Urinary bladder (tissue), 4 donors: ENCODE results near the gene ADAMTS19. TPM values are rescaled to one million over a fixed set of nuclear protein-coding genes. Genes with fewer than 3 reads are reported as not detected.
A peak's percentile ranks its signal among the peaks of the same experiment; 100 is the strongest.
"Not testable (repeated sequence)": the region's sequence is repeated elsewhere in the genome, so short reads cannot be mapped to it uniquely, and the experiment has no call there.

Experiments used
- DNase-seq: peaks from one replicate; pipeline ENCODE4 v3.0.0-alpha.2; 2015; ENCODE audit errors: extremely low spot score
- H3K27ac ChIP-seq: one replicate; pipeline ENCODE4 v1.5.1; 2013; ENCODE audit warnings: low read depth, mild to moderate bottlenecking, moderate library complexity
- H3K36me3 ChIP-seq: one replicate; pipeline ENCODE4 v1.6.1; 2013; ENCODE audit warnings: mild to moderate bottlenecking, moderate library complexity; ENCODE audit not compliant: insufficient read depth
- H3K4me1 ChIP-seq: one replicate; pipeline ENCODE4 v1.6.1; 2013; ENCODE audit warnings: mild to moderate bottlenecking, moderate library complexity; ENCODE audit not compliant: insufficient read depth
- H3K4me3 ChIP-seq: one replicate; pipeline ENCODE4 v1.5.1; 2013; ENCODE audit warnings: low read depth, low read length
- WGBS: extraction: QIAGEN DNeasy Blood & Tissue Kit; methylation state at CpG from one replicate; pipeline ENCODE4 v1.1.7; 2013; 5-methylcytosine and 5-hydroxymethylcytosine counted together
- polyA plus RNA-seq: library from polyadenylated mRNA; stranded (reverse); fragments of 200-250 nt; gene quantifications from one replicate; pipeline ENCODE4 v1.2.3, GENCODE V29; 2013
- total RNA-seq: library from RNA; depleted of rRNA; stranded (reverse); fragments of >200 nt; gene quantifications from one replicate; pipeline ENCODE4 v1.2.3, GENCODE V29; 2014
- donor health status: healthy with polysubstance abuse.
- donor health status: healthy.

Gene ADAMTS19
- total and polyA plus RNA-seq, 2 donors = 1.7 to 107 TPM

GRCh38 chr5:129584496-129584895 lies 124.4 kb downstream of the ADAMTS19 start:
- not testable (repeated sequence) for H3K27ac ChIP-seq, DNase-seq, H3K4me3 ChIP-seq, H3K4me1 ChIP-seq, H3K36me3 ChIP-seq
- 51% methylated on average over 4 of the region's 4 CpGs for WGBS

GRCh38 chr5:129591508-129592160 lies 131.5 kb downstream of the ADAMTS19 start:
- 86% methylated on average over 3 of the region's 3 CpGs for WGBS

GRCh38 chr5:129593525-129593924 lies 133.4 kb downstream of the ADAMTS19 start:
- WGBS = 57% methylated on average over 2 of the region's 2 CpGs
- H3K4me1 ChIP-seq = no peaks in the 10 kb centered on the region
- no peak overlapping the region for H3K27ac ChIP-seq
- H3K36me3 ChIP-seq = no peaks in the 10 kb centered on the region
- no peak overlapping the region for H3K4me3 ChIP-seq
- no peak for DNase-seq

More at GRCh38 chr5:129591508-129592160, 131.5 kb downstream of the ADAMTS19 start:
- no peaks in the 10 kb centered on the region for H3K4me1 ChIP-seq
- no peak overlapping the region for H3K27ac ChIP-seq
- H3K4me3 ChIP-seq = no peak overlapping the region
- DNase-seq = no peak
- H3K36me3 ChIP-seq = no peaks in the 10 kb centered on the region

GRCh38 chr5:129601576-129601975 lies 141.5 kb downstream of the ADAMTS19 start:
- WGBS = 62% methylated on average over 2 of the region's 2 CpGs
- Histone ChIP-seq H3K4me1 (no peaks in the 10 kb centered on the region), H3K36me3 (no peaks in the 10 kb centered on the region), H3K4me3 (no peak overlapping the region), H3K27ac (no peak overlapping the region)
- DNase-seq = no peak

GRCh38 chr5:129608350-129608749 lies 148.3 kb downstream of the ADAMTS19 start:
- DNase-seq = no peak
- Histone ChIP-seq H3K36me3 (no peaks in the 10 kb centered on the region), H3K4me3 (no peak overlapping the region), H3K27ac (no peak overlapping the region), H3K4me1 (no peaks in the 10 kb centered on the region)
- WGBS = 94% methylated on average over 1 of the region's 1 CpG

- Histone ChIP-seq H3K4me3 (no peak overlapping the region), H3K4me1 (no peaks in the 10 kb centered on the region), H3K27ac (no peak overlapping the region), H3K36me3 (no peaks in the 10 kb centered on the region)
- 66% methylated on average over 1 of the region's 1 CpG for WGBS
- no peak for DNase-seq
Observed at GRCh38 chr5:129609710-129610109, 149.6 kb downstream of the ADAMTS19 start.

- Histone ChIP-seq H3K36me3 (no peaks in the 10 kb centered on the region), H3K27ac (no peak overlapping the region), H3K4me3 (no peak overlapping the region), H3K4me1 (no peaks in the 10 kb centered on the region)
- 31% methylated on average over 1 of the region's 1 CpG for WGBS
- peak; percentile 14 for DNase-seq
Observed at GRCh38 chr5:129616517-129616916, 156.4 kb downstream of the ADAMTS19 start.

- H3K4me3 ChIP-seq = no peak overlapping the region
- no peak for DNase-seq
- no peak overlapping the region for H3K27ac ChIP-seq
- WGBS = 65% methylated on average over 1 of the region's 1 CpG
- H3K4me1 ChIP-seq = no peaks in the 10 kb centered on the region
- H3K36me3 ChIP-seq = no peaks in the 10 kb centered on the region
Observed at GRCh38 chr5:129617206-129617605, 157.1 kb downstream of the ADAMTS19 start.

GRCh38 chr5:129619782-129620181 lies 159.7 kb downstream of the ADAMTS19 start:
- Histone ChIP-seq H3K4me3 (no peak overlapping the region), H3K27ac (no peak overlapping the region), H3K4me1 (no peaks in the 10 kb centered on the region), H3K36me3 (no peaks in the 10 kb centered on the region)
- WGBS = 67% methylated on average over 2 of the region's 2 CpGs
- DNase-seq = no peak

- Histone ChIP-seq H3K4me1 (no peaks in the 10 kb centered on the region), H3K4me3 (no peak overlapping the region), H3K27ac (no peak overlapping the region), H3K36me3 (no peaks in the 10 kb centered on the region)
- no peak for DNase-seq
- WGBS = 72% methylated on average over 1 of the region's 1 CpG
Observed at GRCh38 chr5:129622531-129622930, 162.4 kb downstream of the ADAMTS19 start.

- Histone ChIP-seq H3K4me3 (no peak overlapping the region), H3K36me3 (no peaks in the 10 kb centered on the region), H3K4me1 (no peaks in the 10 kb centered on the region), H3K27ac (no peak overlapping the region)
- WGBS = 76% methylated on average over 1 of the region's 1 CpG
- no peak for DNase-seq
Observed at GRCh38 chr5:129629575-129629974, 169.5 kb downstream of the ADAMTS19 start.

- Histone ChIP-seq H3K27ac (no peak overlapping the region), H3K4me3 (no peak overlapping the region), H3K36me3 (no peaks in the 10 kb centered on the region), H3K4me1 (no peaks in the 10 kb centered on the region)
- 66% methylated on average over 2 of the region's 2 CpGs for WGBS
- no peak for DNase-seq
Observed at GRCh38 chr5:129630101-129630500, 170.0 kb downstream of the ADAMTS19 start.

- no peak for DNase-seq
Observed at GRCh38 chr5:129631961-129632360, 171.9 kb downstream of the ADAMTS19 start.

GRCh38 chr5:129637501-129637900 lies 177.4 kb downstream of the ADAMTS19 start:
- not testable (repeated sequence) for DNase-seq, H3K27ac ChIP-seq, H3K4me3 ChIP-seq, H3K36me3 ChIP-seq, H3K4me1 ChIP-seq
- 95% methylated on average over 11 of the region's 11 CpGs for WGBS

More at GRCh38 chr5:129631961-129632360, 171.9 kb downstream of the ADAMTS19 start:
- H3K4me1 ChIP-seq = no peaks in the 10 kb centered on the region
- no peak overlapping the region for H3K4me3 ChIP-seq
- H3K27ac ChIP-seq = no peak overlapping the region
- H3K36me3 ChIP-seq = no peaks in the 10 kb centered on the region

- Histone ChIP-seq H3K4me3 (no peak overlapping the region), H3K4me1 (no peaks in the 10 kb centered on the region), H3K27ac (no peak overlapping the region), H3K36me3 (no peaks in the 10 kb centered on the region)
- 74% methylated on average over 4 of the region's 4 CpGs for WGBS
- DNase-seq = no peak
Observed at GRCh38 chr5:129639331-129639730, 179.2 kb downstream of the ADAMTS19 start.
